Measurements from ENCODE around the gene ZNF182.
"Not testable (repeated sequence)": the region's sequence is repeated elsewhere in the genome, so short reads cannot be mapped to it uniquely, and the experiment has no call there.

GRCh38 chrX:48020472-48020871 lies 16.7 kb upstream of the ZNF182 start:
- TF ChIP-seq CTCF, EZH2, EZH2phosphoT487 (IDR thresholded peaks at IDR 0.05): not testable (repeated sequence)
